Measurements from ENCODE around the gene FTCDNL1. TPM values are rescaled to one million over a fixed set of nuclear protein-coding genes. Genes with fewer than 3 reads are reported as not detected.
A peak's percentile ranks its signal among the peaks of the same experiment; 100 is the strongest.

Gene FTCDNL1
- total and polyA plus RNA-seq, 2 of the 13 experiments (the other 11 are each of a cell fraction or from before 2014, with no cell fraction given): 0.98 to 1.4 TPM

- no peak; the same call in 1 of the 2 replicates for TF ChIP-seq HNF1B (CRISPR knock-in tag; IDR thresholded peaks at IDR 0.05)
- peak; percentile 86; the same call in 1 of the 2 replicates for TF ChIP-seq ZNF598 (CRISPR knock-in tag; IDR thresholded peaks at IDR 0.05; ENCODE audit: borderline replicate concordance)
- TF ChIP-seq CCAR2 (optimal IDR thresholded peaks at IDR 0.05; ENCODE audit: low read depth, low read length): no peak
- no peak for TF ChIP-seq GATAD1 (CRISPR knock-in tag; IDR thresholded peaks at IDR 0.05)
- TF ChIP-seq HNF1A (IDR thresholded peaks at IDR 0.05; ENCODE audit: low read depth): no peak
- TF ChIP-seq HNF1A (CRISPR knock-in tag; IDR thresholded peaks at IDR 0.05; ENCODE audit: borderline replicate concordance): peak; percentile 59; the same call in 1 of the 2 replicates
- no peak for TF ChIP-seq CREB3 (CRISPR knock-in tag; IDR thresholded peaks at IDR 0.05)
- TF ChIP-seq BORCS8-MEF2B (CRISPR knock-in tag; IDR thresholded peaks at IDR 0.05): peak; percentile 93
- peak; percentile 87 for TF ChIP-seq ZFY (CRISPR knock-in tag; IDR thresholded peaks at IDR 0.05)
- peak; percentile 93; the same call in 1 of the 2 replicates for TF ChIP-seq ZNF451 (CRISPR knock-in tag; IDR thresholded peaks at IDR 0.05)
- no peak for TF ChIP-seq ZNF34 (CRISPR knock-in tag; IDR thresholded peaks at IDR 0.05; ENCODE audit: borderline replicate concordance)
- TF ChIP-seq SOX13 (IDR thresholded peaks at IDR 0.05): 0 out of 2 replicates have a peak, but pooled peaks have one; percentile 40
- peak in 1 of 2 experiments; percentile 34; a peak in 2 of 4 replicates for TF ChIP-seq SOX13 (CRISPR knock-in tag; conservative IDR thresholded peaks at IDR 0.05 in 1 of 2, IDR thresholded peaks at IDR 0.05 in 1 of 2)
- TF ChIP-seq ZNF784 (CRISPR knock-in tag; IDR thresholded peaks at IDR 0.05; ENCODE audit: borderline replicate concordance): 0 out of 2 replicates have a peak, but pooled peaks have one; percentile 31
- TF ChIP-seq ZNF672 (CRISPR knock-in tag; IDR thresholded peaks at IDR 0.05): no peak
- peak; percentile 51; the same call in 1 of the 2 replicates for TF ChIP-seq TSC22D2 (CRISPR knock-in tag; IDR thresholded peaks at IDR 0.05; ENCODE audit: borderline replicate concordance)
These were observed at the start of gene FTCDNL1 (continued) for GRCh38 chr2:199850718-199851500.
